K562 (cell line): ENCODE measurements around the gene CPTP. TPM values are rescaled to one million over a fixed set of nuclear protein-coding genes. Genes with fewer than 3 reads are reported as not detected.

Experiments used
- CSDE1 ChIP-seq, 2 experiments: fragments of 450-650 bp; IDR thresholded peaks; 2 replicates each; pipeline ENCODE4 v1.6.1; 2016; ENCODE audit warnings: mild to moderate bottlenecking in 1 of 2
- CXXC5 ChIP-seq: fragments of 250-450 bp; sonication (Bioruptor Pico); IDR thresholded peaks from 2 replicates; pipeline ENCODE4 v1.8.0; 2022; ENCODE audit warnings: inconsistent platforms, mild to moderate bottlenecking, moderate library complexity
- KAT7 ChIP-seq: sonication (generic); formaldehyde crosslinking; IDR thresholded peaks from 2 replicates; pipeline ENCODE4 v1.8.0; 2022; ENCODE audit warnings: missing genetic modification reagents, mild to moderate bottlenecking, borderline replicate concordance
- KDM5B ChIP-seq: fragments of 200-600 bp; sonication (generic); IDR thresholded peaks from 2 replicates; pipeline ENCODE4 v1.6.1; 2012; ENCODE audit warnings: low read depth, mild to moderate bottlenecking, moderate library complexity, low read length, control low read depth, inconsistent platforms; ENCODE audit not compliant: insufficient replicate concordance
- MED1 ChIP-seq: sonication (generic); formaldehyde crosslinking; IDR thresholded peaks from 2 replicates; pipeline ENCODE4 v1.8.1; 2023; ENCODE audit warnings: missing genetic modification reagents, borderline replicate concordance
- MYNN ChIP-seq, 2 experiments: sonication (generic); formaldehyde crosslinking in 1 of 2; IDR thresholded peaks; 2 replicates each; pipeline versions ENCODE4 v1.5.0 to v1.6.1; 2016 to 2020; ENCODE audit warnings: antibody characterized with exemption in 1 of 2, missing genetic modification reagents in 1 of 2
- POLR2G ChIP-seq: fragments of 200-400 bp; formaldehyde crosslinking; IDR thresholded peaks from 2 replicates; pipeline ENCODE4 v1.6.1; 2017; ENCODE audit warnings: low read depth, mild to moderate bottlenecking, antibody characterized with exemption, low read length, moderate library complexity
- polyA plus RNA-seq, 8 experiments: library from polyadenylated mRNA; depleted of rRNA in 4 of 8; stranded (reverse) in 5 of 8; unstranded in 3 of 8; fragments of >200 nt; fragmentation: Nextera tagmentation in 2 of 8; fragmentation: Illumina TruSeq in 1 of 8; extraction: Ambion mirVana in 2 of 8; extraction: Trizol in 1 of 8; gene quantifications; 2 replicates each; pipeline versions ENCODE4 v1.2.1 to v1.2.3, GENCODE V29; 2011 to 2014; ENCODE audit warnings: inconsistent platforms in 1 of 8, missing spikeins in 1 of 8
- total RNA-seq, 7 experiments: library from RNA; depleted of rRNA in 6 of 7; stranded (reverse); fragments of >200 nt in 6 of 7; fragmentation: Illumina TruSeq in 2 of 7; extraction: Trizol in 2 of 7; gene quantifications; 2 replicates each; pipeline versions ENCODE4 v1.2.1 to v1.2.3, GENCODE V29; 2011 to 2021; ENCODE audit warnings: low replicate concordance in 1 of 7
- TF ChIP-seq, protein P1 (sequence below): fragments of 450-650 bp; IDR thresholded peaks from 2 replicates; pipeline ENCODE4 v1.6.1; 2017; ENCODE audit warnings: mild to moderate bottlenecking, moderate library complexity
- TF ChIP-seq, protein P2 (sequence below): fragments of 250-450 bp; sonication (Bioruptor Pico); IDR thresholded peaks from 2 replicates; pipeline ENCODE4 v1.5.0; 2021
- TF ChIP-seq, protein P3 (sequence below), 3 experiments: fragments of 200-800 bp in 1 of 3; fragments of 250-450 bp in 1 of 3; fragments of 450-650 bp in 1 of 3; sonication (Bioruptor Pico) in 1 of 3; sonication (Bioruptor generic) in 1 of 3; formaldehyde crosslinking in 1 of 3; IDR thresholded peaks; 2 replicates each; pipeline versions ENCODE4 v1.6.1 to v1.8.0; 2016 to 2022; ENCODE audit warnings: mild to moderate bottlenecking in 2 of 3, missing genetic modification characterization in 2 of 3, missing compliant biosample characterization in 1 of 3, moderate library complexity in 1 of 3
- TF ChIP-seq, protein P4 (sequence below): fragments of 250-450 bp; sonication (Bioruptor Pico); IDR thresholded peaks from 2 replicates; pipeline ENCODE4 v1.5.0; 2021

Gene CPTP
- total and polyA plus RNA-seq, 9 of the 15 experiments (the other 6 are each of a cell fraction or from before 2014, with no cell fraction given), result 0.11 to 25.8 (median 3.5) TPM

DNA sequence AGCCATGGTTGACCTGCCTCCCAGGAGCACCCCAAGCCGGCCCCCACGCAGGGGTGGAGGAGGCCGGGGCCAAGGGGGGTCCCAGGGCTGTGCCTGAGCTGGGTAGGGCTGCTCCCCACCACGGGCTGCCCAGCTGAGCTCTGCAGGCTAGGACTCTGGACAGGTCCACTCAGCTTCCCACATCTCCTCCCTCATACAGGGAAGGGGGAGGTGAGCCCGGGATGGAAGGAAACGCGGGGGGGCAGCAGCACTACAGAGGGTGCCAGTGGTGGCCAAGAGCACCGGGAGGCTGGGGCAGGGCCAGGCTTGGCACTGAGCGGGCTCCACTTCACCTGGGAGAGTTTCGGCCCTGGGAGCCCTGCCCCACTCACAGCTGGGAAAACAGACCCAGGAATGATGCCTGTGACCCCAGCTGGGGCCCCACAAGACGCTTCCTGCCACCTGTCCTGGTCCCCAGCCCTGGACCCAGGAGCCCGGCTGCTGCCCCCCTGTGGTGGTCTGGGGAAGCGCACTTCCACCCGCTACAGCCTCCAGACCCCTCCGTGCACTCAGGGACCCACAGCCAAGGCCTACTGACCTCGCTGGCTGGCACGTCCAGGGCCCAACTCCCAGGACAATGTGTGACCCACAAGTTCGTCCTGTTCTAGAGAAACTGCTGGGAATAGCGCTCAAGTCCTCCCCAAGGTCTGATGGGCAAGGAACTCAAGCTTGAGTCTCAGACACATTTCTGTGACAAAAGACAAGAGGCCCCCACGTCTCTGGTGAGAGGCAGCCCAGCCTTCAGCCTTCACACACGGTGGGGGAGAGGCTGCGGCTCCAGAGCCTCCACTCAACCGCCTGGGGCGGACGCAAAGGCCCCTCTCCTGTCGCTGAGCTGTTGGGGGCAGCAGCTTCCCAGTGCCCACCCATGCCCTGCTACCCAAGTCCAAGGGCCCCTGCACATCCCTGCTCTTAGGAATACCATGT is 47.4 kb downstream of the CPTP start (continued):
- TF ChIP-seq, protein P1, sequence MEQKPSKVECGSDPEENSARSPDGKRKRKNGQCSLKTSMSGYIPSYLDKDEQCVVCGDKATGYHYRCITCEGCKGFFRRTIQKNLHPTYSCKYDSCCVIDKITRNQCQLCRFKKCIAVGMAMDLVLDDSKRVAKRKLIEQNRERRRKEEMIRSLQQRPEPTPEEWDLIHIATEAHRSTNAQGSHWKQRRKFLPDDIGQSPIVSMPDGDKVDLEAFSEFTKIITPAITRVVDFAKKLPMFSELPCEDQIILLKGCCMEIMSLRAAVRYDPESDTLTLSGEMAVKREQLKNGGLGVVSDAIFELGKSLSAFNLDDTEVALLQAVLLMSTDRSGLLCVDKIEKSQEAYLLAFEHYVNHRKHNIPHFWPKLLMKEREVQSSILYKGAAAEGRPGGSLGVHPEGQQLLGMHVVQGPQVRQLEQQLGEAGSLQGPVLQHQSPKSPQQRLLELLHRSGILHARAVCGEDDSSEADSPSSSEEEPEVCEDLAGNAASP, result no peak
- TF ChIP-seq MYNN (IDR thresholded peaks at IDR 0.05), result 0 out of 2 replicates have a peak, but pooled peaks have one; percentile 44
- TF ChIP-seq MYNN (CRISPR knock-in tag; IDR thresholded peaks at IDR 0.05), result no peak
- TF ChIP-seq KAT7 (CRISPR knock-in tag), result no peak
- TF ChIP-seq, protein P2, sequence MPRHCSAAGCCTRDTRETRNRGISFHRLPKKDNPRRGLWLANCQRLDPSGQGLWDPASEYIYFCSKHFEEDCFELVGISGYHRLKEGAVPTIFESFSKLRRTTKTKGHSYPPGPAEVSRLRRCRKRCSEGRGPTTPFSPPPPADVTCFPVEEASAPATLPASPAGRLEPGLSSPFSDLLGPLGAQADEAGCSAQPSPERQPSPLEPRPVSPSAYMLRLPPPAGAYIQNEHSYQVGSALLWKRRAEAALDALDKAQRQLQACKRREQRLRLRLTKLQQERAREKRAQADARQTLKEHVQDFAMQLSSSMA (CRISPR knock-in tag), result no peak
- no peak for TF ChIP-seq MED1 (CRISPR knock-in tag)
- TF ChIP-seq POLR2G, result peak; percentile 37
- TF ChIP-seq CSDE1 (IDR thresholded peaks at IDR 0.05), result no peak
- TF ChIP-seq, protein P3, sequence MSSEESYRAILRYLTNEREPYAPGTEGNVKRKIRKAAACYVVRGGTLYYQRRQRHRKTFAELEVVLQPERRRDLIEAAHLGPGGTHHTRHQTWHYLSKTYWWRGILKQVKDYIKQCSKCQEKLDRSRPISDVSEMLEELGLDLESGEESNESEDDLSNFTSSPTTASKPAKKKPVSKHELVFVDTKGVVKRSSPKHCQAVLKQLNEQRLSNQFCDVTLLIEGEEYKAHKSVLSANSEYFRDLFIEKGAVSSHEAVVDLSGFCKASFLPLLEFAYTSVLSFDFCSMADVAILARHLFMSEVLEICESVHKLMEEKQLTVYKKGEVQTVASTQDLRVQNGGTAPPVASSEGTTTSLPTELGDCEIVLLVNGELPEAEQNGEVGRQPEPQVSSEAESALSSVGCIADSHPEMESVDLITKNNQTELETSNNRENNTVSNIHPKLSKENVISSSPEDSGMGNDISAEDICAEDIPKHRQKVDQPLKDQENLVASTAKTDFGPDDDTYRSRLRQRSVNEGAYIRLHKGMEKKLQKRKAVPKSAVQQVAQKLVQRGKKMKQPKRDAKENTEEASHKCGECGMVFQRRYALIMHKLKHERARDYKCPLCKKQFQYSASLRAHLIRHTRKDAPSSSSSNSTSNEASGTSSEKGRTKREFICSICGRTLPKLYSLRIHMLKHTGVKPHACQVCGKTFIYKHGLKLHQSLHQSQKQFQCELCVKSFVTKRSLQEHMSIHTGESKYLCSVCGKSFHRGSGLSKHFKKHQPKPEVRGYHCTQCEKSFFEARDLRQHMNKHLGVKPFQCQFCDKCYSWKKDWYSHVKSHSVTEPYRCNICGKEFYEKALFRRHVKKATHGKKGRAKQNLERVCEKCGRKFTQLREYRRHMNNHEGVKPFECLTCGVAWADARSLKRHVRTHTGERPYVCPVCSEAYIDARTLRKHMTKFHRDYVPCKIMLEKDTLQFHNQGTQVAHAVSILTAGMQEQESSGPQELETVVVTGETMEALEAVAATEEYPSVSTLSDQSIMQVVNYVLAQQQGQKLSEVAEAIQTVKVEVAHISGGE (CRISPR knock-in tag; IDR thresholded peaks at IDR 0.05), result peak in 1 of 3 experiments; percentile 64; a peak in 2 of 6 replicates
- peak; percentile 31; the same call in 1 of the 2 replicates for TF ChIP-seq CXXC5
- TF ChIP-seq, protein P4, sequence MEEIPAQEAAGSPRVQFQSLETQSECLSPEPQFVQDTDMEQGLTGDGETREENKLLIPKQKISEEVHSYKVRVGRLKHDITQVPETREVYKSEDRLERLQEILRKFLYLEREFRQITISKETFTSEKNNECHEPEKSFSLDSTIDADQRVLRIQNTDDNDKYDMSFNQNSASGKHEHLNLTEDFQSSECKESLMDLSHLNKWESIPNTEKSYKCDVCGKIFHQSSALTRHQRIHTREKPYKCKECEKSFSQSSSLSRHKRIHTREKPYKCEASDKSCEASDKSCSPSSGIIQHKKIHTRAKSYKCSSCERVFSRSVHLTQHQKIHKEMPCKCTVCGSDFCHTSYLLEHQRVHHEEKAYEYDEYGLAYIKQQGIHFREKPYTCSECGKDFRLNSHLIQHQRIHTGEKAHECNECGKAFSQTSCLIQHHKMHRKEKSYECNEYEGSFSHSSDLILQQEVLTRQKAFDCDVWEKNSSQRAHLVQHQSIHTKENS (CRISPR knock-in tag), result no peak
- TF ChIP-seq KDM5B, result no peak
